ENCODE data around the gene ZNF780A.

DNA sequence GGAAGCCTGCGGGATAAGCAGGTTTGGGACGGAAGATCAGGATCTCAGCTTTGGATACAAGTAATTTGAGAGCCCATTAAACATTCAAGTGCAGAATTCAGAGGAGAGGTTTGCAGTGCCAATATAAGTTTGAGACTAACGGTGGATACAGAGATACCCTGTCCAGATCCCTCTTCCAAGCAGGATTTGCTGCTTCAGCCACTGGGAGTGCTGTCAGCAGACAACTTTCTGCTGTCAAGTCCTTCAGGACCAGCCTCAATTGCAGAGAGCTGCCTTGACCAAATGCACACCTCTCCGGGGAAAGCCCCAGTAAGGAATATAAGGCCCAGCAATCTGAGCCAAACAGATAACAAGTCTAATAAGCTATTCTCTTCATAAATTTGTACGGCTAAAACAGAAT lies 46.1 kb upstream of the ZNF780A start:
- TF ChIP-seq POLR2A (IDR thresholded peaks at IDR 0.05; ENCODE audit: low read depth, low read length) (no peak), TAF1 (IDR thresholded peaks at IDR 0.05; ENCODE audit: borderline replicate concordance, low read depth, low read length) (no peak)

Measured in GM12892 (cell line).